ENCODE results near the gene TCL1B. TPM values are rescaled to one million over a fixed set of nuclear protein-coding genes. Genes with fewer than 3 reads are reported as not detected.

The TCL1B gene
- total RNA-seq, 1 donor from 2014 or later: not detected

- no peaks in the 10 kb centered on the region for H3K4me1 Mint-ChIP-seq (ENCODE audit: low read depth, unreplicated experiment)
- no peaks in the 10 kb centered on the region for H3K9me3 ChIP-seq (ENCODE audit: insufficient read depth, low read depth, low read length)
- H2AFZ ChIP-seq (ENCODE audit: low read depth, low read length): no peak overlapping the region
- H3K4me3 Mint-ChIP-seq (ENCODE audit: unreplicated experiment): no peak overlapping the region
- FAIRE-seq (no peak), DNase-seq (ENCODE audit: low read depth) (no peak)
- H3K27me3 Mint-ChIP-seq (ENCODE audit: low read depth, unreplicated experiment): peaks cover 6% of the 10 kb centered on the region
- H3K27ac ChIP-seq (ENCODE audit: low read depth, low read length): no peak overlapping the region
- no peaks in the 10 kb centered on the region for H3K4me1 ChIP-seq (ENCODE audit: insufficient read depth, low read length)
- H3K27ac Mint-ChIP-seq (ENCODE audit: unreplicated experiment): no peak overlapping the region
- no peak overlapping the region for H3K9ac ChIP-seq (ENCODE audit: low read length)
- no peaks in the 10 kb centered on the region for H4K20me1 ChIP-seq (ENCODE audit: insufficient read depth, low read length)
- TF ChIP-seq CTCF (IDR thresholded peaks at IDR 0.05; ENCODE audit: insufficient read depth, low read depth, low read length) (no peak), EZH2 (IDR thresholded peaks at IDR 0.05; ENCODE audit: insufficient read depth, low read length) (no peak)
- H3K79me2 ChIP-seq (ENCODE audit: insufficient read depth, low read length): no peaks in the 10 kb centered on the region
- no peaks in the 10 kb centered on the region for H3K27me3 ChIP-seq (ENCODE audit: insufficient read depth, low read length)
- H3K4me2 ChIP-seq (ENCODE audit: low read length): no peak overlapping the region
- peaks cover 5% of the 10 kb centered on the region for H3K9me3 Mint-ChIP-seq (ENCODE audit: unreplicated experiment)
- no peak overlapping the region for H3K4me3 ChIP-seq (ENCODE audit: insufficient read depth, low read depth, low read length)
- no peaks in the 10 kb centered on the region for H3K36me3 ChIP-seq (ENCODE audit: insufficient read depth, low read length)
- no peaks in the 10 kb centered on the region for H3K36me3 Mint-ChIP-seq (ENCODE audit: low read depth, unreplicated experiment)
These were observed 55.6 kb downstream of the TCL1B start for GRCh38 chr14:95741781-95742180.

Other genes starting within 250 kb of the TCL1B start
- gene SYNE3, start 169.8 kb upstream of the TCL1B start, total RNA-seq: 2.5 TPM in 2 replicates
- gene GLRX5, start 151.4 kb upstream of the TCL1B start, total RNA-seq: 50.1 and 50.5 TPM in 2 replicates
- not detected in 2 replicates for gene TCL1A, start 27.7 kb downstream of the TCL1B start, total RNA-seq
- gene TUNAR, start 190.4 kb downstream of the TCL1B start, total RNA-seq: 0.50 and 1.0 TPM in 2 replicates

Measured in astrocyte (in vitro differentiated cells and primary cell).